HUES64 (cell line): ENCODE data around the gene ZNF134.

Source experiments
- H3K27ac ChIP-seq: 2 replicates; pipeline ENCODE4 v1.7.0; 2013; ENCODE audit warnings: low read depth, low read length, inconsistent platforms
- H3K27me3 ChIP-seq: 2 replicates; pipeline ENCODE4 v1.6.1; 2013; ENCODE audit warnings: mild to moderate bottlenecking, low read length; ENCODE audit not compliant: insufficient read depth
- H3K36me3 ChIP-seq: 2 replicates; pipeline ENCODE4 v1.6.1; 2013; ENCODE audit warnings: mild to moderate bottlenecking, low read length; ENCODE audit not compliant: insufficient read depth
- H3K4me1 ChIP-seq: 2 replicates; pipeline ENCODE4 v1.6.1; 2013; ENCODE audit warnings: mild to moderate bottlenecking, low read length, moderate library complexity; ENCODE audit not compliant: insufficient read depth
- H3K4me3 ChIP-seq: 2 replicates; pipeline ENCODE4 v1.5.1; 2013; ENCODE audit warnings: mild to moderate bottlenecking, low read length, moderate library complexity
- H3K9ac ChIP-seq: 2 replicates; pipeline ENCODE4 v1.6.1; 2013; ENCODE audit warnings: mild to moderate bottlenecking, low read depth, low read length
- H3K9me3 ChIP-seq: 2 replicates; pipeline ENCODE4 v1.6.1; 2013; ENCODE audit warnings: low read depth, low read length; ENCODE audit not compliant: insufficient read depth
- WGBS: fragments of 150-250, 120-280 bp; methylation state at CpG from one replicate; pipeline ENCODE4 v1.1.7; 2013; ENCODE audit warnings: missing lambda C conversion rate; 5-methylcytosine and 5-hydroxymethylcytosine counted together

The ZNF134 gene

DNA sequence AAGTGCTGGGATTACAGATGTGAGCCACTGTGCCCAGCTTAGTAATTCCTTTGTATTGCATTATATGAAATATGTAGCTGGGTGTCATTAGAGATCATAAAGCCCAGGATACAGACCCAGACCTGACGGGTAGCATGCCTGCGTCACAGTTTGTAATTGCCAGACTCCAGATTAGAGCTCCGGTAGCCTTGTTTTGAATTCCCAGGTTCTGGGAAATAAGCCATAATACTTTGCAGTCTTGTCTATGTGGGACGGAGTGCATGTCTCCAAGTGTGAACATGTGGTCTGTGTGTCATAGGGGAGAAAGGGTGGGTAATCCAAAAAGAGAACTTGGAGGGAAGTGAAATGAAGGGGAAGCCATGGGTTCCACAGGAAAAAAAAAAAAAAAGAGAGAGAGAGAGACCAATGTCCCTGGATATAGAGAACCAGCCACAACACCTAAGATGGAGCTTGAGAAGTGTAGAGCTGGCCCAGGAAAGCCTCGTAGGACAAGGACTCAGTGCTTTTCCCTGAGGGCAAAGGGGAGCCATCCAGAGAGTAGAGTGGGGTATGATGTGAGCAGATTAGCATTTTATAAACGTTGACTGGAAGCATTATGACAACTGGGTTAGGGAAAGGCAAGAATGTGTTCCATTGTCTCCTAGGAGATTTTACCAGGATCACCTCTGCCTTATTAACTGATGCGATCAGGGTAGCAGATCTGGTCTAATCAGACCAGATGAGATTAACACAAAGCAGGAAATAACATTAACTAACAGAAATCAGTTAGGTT lies 57.3 kb downstream of the ZNF134 start:
- peaks cover 41% of the 10 kb centered on the region for H3K27me3 ChIP-seq
- no peak overlapping the region for H3K4me3 ChIP-seq
- 75% methylated on average over 7 of the region's 7 CpGs for WGBS
- H3K27ac ChIP-seq, result no peak overlapping the region
- no peak overlapping the region for H3K9ac ChIP-seq
- no peaks in the 10 kb centered on the region for H3K9me3 ChIP-seq
- peaks cover 4% of the 10 kb centered on the region; the same call in 1 of the 2 replicates for H3K4me1 ChIP-seq
- no peaks in the 10 kb centered on the region for H3K36me3 ChIP-seq

GRCh38 chr19:57672466-57672865 lies 58.4 kb downstream of the ZNF134 start:
- Histone ChIP-seq H3K36me3 (no peaks in the 10 kb centered on the region), H3K27ac (no peak overlapping the region), H3K27me3 (peaks cover 52% of the 10 kb centered on the region), H3K9me3 (no peaks in the 10 kb centered on the region), H3K4me3 (no peak overlapping the region), H3K4me1 (peaks cover 2% of the 10 kb centered on the region; the same call in 1 of the 2 replicates), H3K9ac (no peak overlapping the region)
- 77% methylated on average over 4 of the region's 4 CpGs for WGBS
